B cell (primary cell): Measurements from ENCODE around the gene HMOX2. TPM values are rescaled to one million over a fixed set of nuclear protein-coding genes. Genes with fewer than 3 reads are reported as not detected.

Source experiments
- ATAC-seq: fragments of 200-7000 bp; cut with Tn5 transposase; one replicate; pipeline ENCODE4 v1.10.0; 2021; ENCODE audit warnings: low read depth, mild to moderate bottlenecking, moderate number of reproducible peaks, moderate library complexity
- CTCF ChIA-PET: fragments of 350-600 bp; sonication (Branson Sonifier 250); formaldehyde crosslinking; loops from one replicate; lab custom pipeline; 2021; ENCODE audit warnings: antibody characterized with exemption, inconsistent platforms; lab: Charles Lee
- POLR2A ChIA-PET: fragments of 350-600 bp; sonication (Branson Sonifier 250); formaldehyde crosslinking; loops from one replicate; lab custom pipeline; 2021; ENCODE audit warnings: antibody characterized with exemption; lab: Charles Lee
- DNase-seq: peaks from one replicate; pipeline ENCODE4 v3.0.0; 2013
- H2AFZ ChIP-seq: 2 replicates; pipeline ENCODE4 v1.6.1; 2012; ENCODE audit warnings: mild to moderate bottlenecking, low read depth, low read length; ENCODE audit not compliant: insufficient read depth, poor library complexity, severe bottlenecking
- H3K27ac ChIP-seq, 2 donors: 1 replicate in 1 of 2; 2 replicates in 1 of 2; pipeline ENCODE4 v1.5.1; 2012 to 2013; ENCODE audit warnings: low read length in 2 of 2, mild to moderate bottlenecking in 2 of 2, moderate library complexity in 1 of 2
- H3K27me3 ChIP-seq, 4 experiments: fragments of 200-600 bp in 1 of 4; sonication (generic) in 1 of 4; replicated peaks in 1 of 4; 1 replicate in 2 of 4; 2 replicates in 2 of 4; pipeline versions ENCODE4 v1.6.1 to v1.7.0; 2013 to 2016; ENCODE audit warnings: low read length in 3 of 4, mild to moderate bottlenecking in 2 of 4, mixed read lengths in 1 of 4, moderate library complexity in 1 of 4; ENCODE audit not compliant: insufficient read depth in 4 of 4, control insufficient read depth in 3 of 4; ENCODE audit errors: control extremely low read depth in 1 of 4
- H3K36me3 ChIP-seq, 2 experiments: replicated peaks in 1 of 2; 1 replicate in 1 of 2; 2 replicates in 1 of 2; pipeline versions ENCODE4 v1.6.1 to v1.7.1; 2013; ENCODE audit warnings: low read length in 1 of 2; ENCODE audit not compliant: insufficient read depth in 2 of 2, control insufficient read depth in 1 of 2; ENCODE audit errors: control extremely low read depth in 1 of 2, extremely low read depth in 1 of 2
- H3K4me1 ChIP-seq, 2 donors: fragments of 200-600 bp in 1 of 2; sonication (generic) in 1 of 2; 1 replicate in 1 of 2; 2 replicates in 1 of 2; pipeline versions ENCODE4 v1.5.1 to v1.6.1; 2013 to 2017; ENCODE audit warnings: low read length in 2 of 2; ENCODE audit not compliant: control insufficient read depth in 2 of 2, insufficient read depth in 2 of 2
- H3K4me2 ChIP-seq: replicated peaks from 2 replicates; pipeline ENCODE3; 2012; ENCODE audit warnings: mild to moderate bottlenecking, low read depth, low read length; ENCODE audit not compliant: poor library complexity, severe bottlenecking
- H3K4me3 ChIP-seq, 5 experiments: fragments of 200-600 bp in 1 of 5; sonication (generic) in 1 of 5; 1 replicate in 3 of 5; 2 replicates in 2 of 5; pipeline versions ENCODE4 v1.5.1 to v1.7.0; 2011 to 2016; ENCODE audit warnings: low read length in 4 of 5, mild to moderate bottlenecking in 4 of 5, low read depth in 2 of 5, control low read depth in 1 of 5, moderate library complexity in 1 of 5; ENCODE audit not compliant: insufficient read depth in 1 of 5; ENCODE audit errors: control extremely low read depth in 1 of 5, extremely low read depth in 1 of 5
- H3K79me2 ChIP-seq: fragments of 200-600 bp; sonication (generic); one replicate; pipeline ENCODE4 v1.6.0; 2016; ENCODE audit warnings: low read length; ENCODE audit not compliant: control insufficient read depth, insufficient read depth
- H3K9ac ChIP-seq: fragments of 200-600 bp; sonication (generic); 2 replicates; pipeline ENCODE4 v1.6.1; 2017; ENCODE audit warnings: mild to moderate bottlenecking, low read length, moderate library complexity
- H3K9me3 ChIP-seq, 3 donors: one replicate each; pipeline versions ENCODE4 v1.6.1 to v1.7.1; 2013; ENCODE audit warnings: low read length in 2 of 3; ENCODE audit not compliant: control insufficient read depth in 2 of 3, insufficient read depth in 1 of 3; ENCODE audit errors: control extremely low read depth in 1 of 3
- H4K20me1 ChIP-seq: 2 replicates; pipeline ENCODE4 v1.6.0; 2012; ENCODE audit warnings: mild to moderate bottlenecking, low read length; ENCODE audit not compliant: insufficient read depth, control insufficient read depth, poor library complexity, severe bottlenecking
- H3K27ac Mint-ChIP-seq: one replicate; pipeline ENCODE4 v1.8.0; 2021; ENCODE audit warnings: mixed read lengths
- H3K27me3 Mint-ChIP-seq: one replicate; pipeline ENCODE4 v1.8.0; 2021; ENCODE audit warnings: mixed read lengths
- H3K4me1 Mint-ChIP-seq: one replicate; pipeline ENCODE4 v1.8.0; 2021; ENCODE audit warnings: mixed read lengths
- H3K4me3 Mint-ChIP-seq: one replicate; pipeline ENCODE4 v1.8.0; 2021; ENCODE audit warnings: mixed read lengths
- H3K9me3 Mint-ChIP-seq: one replicate; pipeline ENCODE4 v1.8.0; 2022; ENCODE audit warnings: mixed read lengths; ENCODE audit not compliant: insufficient read depth
- EZH2 ChIP-seq: IDR thresholded peaks from 2 replicates; pipeline ENCODE4 v1.6.1; 2012; ENCODE audit warnings: borderline replicate concordance, low read depth, mild to moderate bottlenecking, moderate library complexity, low read length; ENCODE audit not compliant: insufficient read depth, poor library complexity, severe bottlenecking
- WGBS: methylation state at CpG from one replicate; pipeline ENCODE4 v1.1.5; 2013; ENCODE audit warnings: missing lambda C conversion rate; ENCODE audit not compliant: insufficient coverage; 5-methylcytosine and 5-hydroxymethylcytosine counted together
- intact Hi-C: fragments of 100-400 bp; cut with micrococcal nuclease; formaldehyde crosslinking; loops from one replicate; pipeline ENCODE4 v1.10.0; 2022
- polyA plus RNA-seq: library from polyadenylated mRNA; depleted of rRNA; stranded (reverse); fragments of >200 nt; gene quantifications from 2 replicates; pipeline ENCODE4 v1.2.3, GENCODE V29; 2012
- small RNA-seq: library from RNA; depleted of rRNA; stranded (forward); fragments of <200 nt; gene quantifications from one replicate; pipeline ENCODE3, GENCODE V24; 2012; ENCODE audit warnings: low replicate concordance, low read depth; ENCODE audit not compliant: insufficient read length
- total RNA-seq, 2 donors: library from RNA; stranded (reverse); fragments of 120-200 nt in 1 of 2; gene quantifications; 1 replicate in 1 of 2; 2 replicates in 1 of 2; pipeline versions ENCODE4 v1.2.3 to v1.2.4, GENCODE V29; 2013 to 2022
- TF ChIP-seq, protein P1 (sequence below): fragments of 200-600 bp; IDR thresholded peaks from one replicate; pipeline ENCODE4 v1.8.0; 2022; ENCODE audit warnings: antibody characterized with exemption, mild to moderate bottlenecking

The HMOX2 gene
- total and polyA plus RNA-seq, 2 donors (not counting 1 experiment from before 2014, with no cell fraction given), result 36.5 to 39.0 TPM

DNA sequence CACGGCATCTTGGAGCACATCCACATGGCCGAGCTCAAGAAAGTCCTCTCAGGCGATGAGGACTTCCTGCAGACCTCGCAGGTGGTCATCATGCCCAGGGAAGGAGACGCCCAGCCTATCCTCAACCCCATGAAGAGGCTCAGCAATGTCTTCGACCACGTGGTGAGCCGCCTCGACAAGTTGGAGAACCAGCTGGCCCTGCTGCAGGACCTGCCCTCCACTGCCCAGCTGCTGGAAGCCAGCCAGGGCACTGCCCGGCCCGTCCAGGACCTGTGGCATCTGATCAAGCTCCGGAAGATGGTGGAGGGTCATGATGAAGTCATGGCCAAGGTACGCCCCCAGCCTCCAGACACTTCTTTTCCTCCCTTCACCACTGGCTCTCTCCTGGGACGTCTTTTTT is 80.4 kb downstream of the HMOX2 start:
- Histone ChIP-seq H3K79me2 (no peaks in the 10 kb centered on the region), H3K27ac (no peak overlapping the region), H3K36me3 (no peaks in the 10 kb centered on the region), H3K4me1 (no peaks in the 10 kb centered on the region), H3K4me2 (no peak overlapping the region), H3K9me3 (no peaks in the 10 kb centered on the region), H3K27me3 (no peaks in the 10 kb centered on the region), H2AFZ (no peak overlapping the region), H3K9ac (no peak overlapping the region), H4K20me1 (no peaks in the 10 kb centered on the region), H3K4me3 (no peak overlapping the region)
- DNase-seq (no peak), ATAC-seq (no peak)
- TF ChIP-seq EZH2, result no peak
- TF ChIP-seq, protein P1, sequence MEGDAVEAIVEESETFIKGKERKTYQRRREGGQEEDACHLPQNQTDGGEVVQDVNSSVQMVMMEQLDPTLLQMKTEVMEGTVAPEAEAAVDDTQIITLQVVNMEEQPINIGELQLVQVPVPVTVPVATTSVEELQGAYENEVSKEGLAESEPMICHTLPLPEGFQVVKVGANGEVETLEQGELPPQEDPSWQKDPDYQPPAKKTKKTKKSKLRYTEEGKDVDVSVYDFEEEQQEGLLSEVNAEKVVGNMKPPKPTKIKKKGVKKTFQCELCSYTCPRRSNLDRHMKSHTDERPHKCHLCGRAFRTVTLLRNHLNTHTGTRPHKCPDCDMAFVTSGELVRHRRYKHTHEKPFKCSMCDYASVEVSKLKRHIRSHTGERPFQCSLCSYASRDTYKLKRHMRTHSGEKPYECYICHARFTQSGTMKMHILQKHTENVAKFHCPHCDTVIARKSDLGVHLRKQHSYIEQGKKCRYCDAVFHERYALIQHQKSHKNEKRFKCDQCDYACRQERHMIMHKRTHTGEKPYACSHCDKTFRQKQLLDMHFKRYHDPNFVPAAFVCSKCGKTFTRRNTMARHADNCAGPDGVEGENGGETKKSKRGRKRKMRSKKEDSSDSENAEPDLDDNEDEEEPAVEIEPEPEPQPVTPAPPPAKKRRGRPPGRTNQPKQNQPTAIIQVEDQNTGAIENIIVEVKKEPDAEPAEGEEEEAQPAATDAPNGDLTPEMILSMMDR, result no peak
- H3K27me3 Mint-ChIP-seq, result peaks cover 10% of the 10 kb centered on the region
- WGBS, result 96% methylated on average over 12 of the region's 14 CpGs
- no peak overlapping the region for H3K27ac Mint-ChIP-seq
- H3K9me3 Mint-ChIP-seq, result no peaks in the 10 kb centered on the region
- no peaks in the 10 kb centered on the region for H3K4me1 Mint-ChIP-seq
- no peak overlapping the region for H3K4me3 Mint-ChIP-seq
- ChIA-PET CTCF (interaction anchor here (1.4 to 1.6 kb wide), 4 partner anchors 10 to 51 kb away, joined by 3 to 6 read pairs (median 5); no protein-coding TSS in a partner anchor), POLR2A (interaction anchor here (0.6 kb wide), 1 partner anchor 85 kb away, joined by 12 read pairs; no protein-coding TSS in a partner anchor)
- intact Hi-C loops, result no loop called here

DNA sequence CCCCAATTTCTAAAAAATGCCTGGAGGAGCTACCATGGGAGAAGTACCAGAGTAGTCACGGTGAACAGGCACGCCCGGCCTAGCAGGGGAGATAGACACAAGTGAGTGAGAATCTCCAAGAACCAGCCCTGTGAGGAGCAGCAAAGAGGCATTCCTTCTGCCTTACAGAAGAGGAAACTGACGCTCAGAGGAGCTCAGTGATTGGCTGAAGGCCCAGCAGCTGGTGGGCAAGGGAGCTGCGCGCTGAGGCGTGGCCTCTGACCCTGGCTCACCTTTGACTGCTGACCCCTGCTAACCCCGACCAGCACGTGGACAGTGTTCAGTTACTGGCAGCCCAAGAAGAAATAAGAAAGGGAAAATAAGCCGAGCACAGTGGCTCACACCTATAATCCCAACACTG is 81.8 kb downstream of the HMOX2 start:
- ATAC-seq (no peak), DNase-seq (no peak)
- no peak overlapping the region for H3K9ac ChIP-seq
- H3K79me2 ChIP-seq, result no peaks in the 10 kb centered on the region
- ChIA-PET CTCF (interaction anchor here (0.5 kb wide), 1 partner anchor 70 kb away, joined by 4 read pairs; no protein-coding TSS in a partner anchor), POLR2A (no interaction called here)
- no peak overlapping the region for H2AFZ ChIP-seq
- TF ChIP-seq, protein P1, result no peak
- TF ChIP-seq EZH2, result no peak
- H3K36me3 ChIP-seq, result no peaks in the 10 kb centered on the region
- WGBS, result 93% methylated on average over 8 of the region's 10 CpGs
- H3K9me3 ChIP-seq, result no peaks in the 10 kb centered on the region
- Mint-ChIP-seq H3K27me3 (peaks cover 4% of the 10 kb centered on the region), H3K27ac (no peak overlapping the region), H3K4me3 (no peak overlapping the region), H3K4me1 (no peaks in the 10 kb centered on the region), H3K9me3 (no peaks in the 10 kb centered on the region)
- no peak overlapping the region for H3K27ac ChIP-seq
- intact Hi-C loops, result no loop called here
- H3K4me1 ChIP-seq, result no peaks in the 10 kb centered on the region
- no peak overlapping the region for H3K4me2 ChIP-seq
- H4K20me1 ChIP-seq, result no peaks in the 10 kb centered on the region
- no peak overlapping the region for H3K4me3 ChIP-seq
- no peaks in the 10 kb centered on the region for H3K27me3 ChIP-seq

Small RNA genes lying within 50 kb of the gene (small RNA-seq; reads per million reads assigned to genes)
- gene AC012676.2, result not detected

Other genes starting within 250 kb of the HMOX2 start
- gene SRL, start 234.3 kb upstream of the HMOX2 start, total RNA-seq, result not detected in 2 replicates
- not detected in 2 replicates for gene SRL, start 234.3 kb upstream of the HMOX2 start, polyA plus RNA-seq
- 20.7 and 25.1 TPM in 2 replicates for gene TFAP4, start 203.4 kb upstream of the HMOX2 start, total RNA-seq
- gene TFAP4, start 203.4 kb upstream of the HMOX2 start, polyA plus RNA-seq, result 12.9 and 13.2 TPM in 2 replicates
- gene GLIS2, start 160.3 kb upstream of the HMOX2 start, total RNA-seq, result not detected in 2 replicates
- gene GLIS2, start 160.3 kb upstream of the HMOX2 start, polyA plus RNA-seq, result not detected in 2 replicates
- gene PAM16, start 125.1 kb upstream of the HMOX2 start, total RNA-seq, result 56.6 and 57.3 TPM in 2 replicates
- 64.1 and 80.4 TPM in 2 replicates for gene PAM16, start 125.1 kb upstream of the HMOX2 start, polyA plus RNA-seq
- gene VASN, start 104.5 kb upstream of the HMOX2 start, total RNA-seq, result 0.66 and 0.76 TPM in 2 replicates
- gene VASN, start 104.5 kb upstream of the HMOX2 start, polyA plus RNA-seq, result 0.57 and 1.1 TPM in 2 replicates
- 114 and 117 TPM in 2 replicates for gene CORO7, start 59.8 kb upstream of the HMOX2 start, total RNA-seq
- gene CORO7, start 59.8 kb upstream of the HMOX2 start, polyA plus RNA-seq, result 230 and 242 TPM in 2 replicates
- 59.3 and 68.1 TPM in 2 replicates for gene DNAJA3, start 50.5 kb upstream of the HMOX2 start, total RNA-seq
- gene DNAJA3, start 50.5 kb upstream of the HMOX2 start, polyA plus RNA-seq, result 65.2 and 67.7 TPM in 2 replicates
- gene NMRAL1, start 1.8 kb upstream of the HMOX2 start, total RNA-seq, result 46.7 and 48.6 TPM in 2 replicates
- 42.6 and 68.8 TPM in 2 replicates for gene NMRAL1, start 1.8 kb upstream of the HMOX2 start, polyA plus RNA-seq
- gene CDIP1, start 62.4 kb downstream of the HMOX2 start, total RNA-seq, result 18.0 and 20.3 TPM in 2 replicates
- 12.8 and 12.9 TPM in 2 replicates for gene CDIP1, start 62.4 kb downstream of the HMOX2 start, polyA plus RNA-seq
- 0.66 and 0.79 TPM in 2 replicates for gene C16orf96, start 79.9 kb downstream of the HMOX2 start, total RNA-seq
- 0.31 and 0.40 TPM in 2 replicates for gene C16orf96, start 79.9 kb downstream of the HMOX2 start, polyA plus RNA-seq
- gene UBALD1, start 138.5 kb downstream of the HMOX2 start, total RNA-seq, result 31.7 and 36.6 TPM in 2 replicates
- 25.6 and 35.4 TPM in 2 replicates for gene UBALD1, start 138.5 kb downstream of the HMOX2 start, polyA plus RNA-seq
- gene MGRN1, start 148.4 kb downstream of the HMOX2 start, total RNA-seq, result 89.2 and 89.8 TPM in 2 replicates
- 16.5 and 22.7 TPM in 2 replicates for gene MGRN1, start 148.4 kb downstream of the HMOX2 start, polyA plus RNA-seq
- gene NUDT16L1, start 217.2 kb downstream of the HMOX2 start, total RNA-seq, result 38.5 and 43.2 TPM in 2 replicates
- gene NUDT16L1, start 217.2 kb downstream of the HMOX2 start, polyA plus RNA-seq, result 47.1 and 59.2 TPM in 2 replicates